G401.6 (cell line): Measurements from ENCODE around the gene TEX261.
"Not testable (repeated sequence)": the region's sequence is repeated elsewhere in the genome, so short reads cannot be mapped to it uniquely, and the experiment has no call there.

ENCODE experiments used
- FAIRE-seq: peaks from 2 replicates; lab custom pipeline; 2012; peaks lifted over from hg19 to GRCh38; lab: Jason Lieb, UNC

TEX261 gene

DNA sequence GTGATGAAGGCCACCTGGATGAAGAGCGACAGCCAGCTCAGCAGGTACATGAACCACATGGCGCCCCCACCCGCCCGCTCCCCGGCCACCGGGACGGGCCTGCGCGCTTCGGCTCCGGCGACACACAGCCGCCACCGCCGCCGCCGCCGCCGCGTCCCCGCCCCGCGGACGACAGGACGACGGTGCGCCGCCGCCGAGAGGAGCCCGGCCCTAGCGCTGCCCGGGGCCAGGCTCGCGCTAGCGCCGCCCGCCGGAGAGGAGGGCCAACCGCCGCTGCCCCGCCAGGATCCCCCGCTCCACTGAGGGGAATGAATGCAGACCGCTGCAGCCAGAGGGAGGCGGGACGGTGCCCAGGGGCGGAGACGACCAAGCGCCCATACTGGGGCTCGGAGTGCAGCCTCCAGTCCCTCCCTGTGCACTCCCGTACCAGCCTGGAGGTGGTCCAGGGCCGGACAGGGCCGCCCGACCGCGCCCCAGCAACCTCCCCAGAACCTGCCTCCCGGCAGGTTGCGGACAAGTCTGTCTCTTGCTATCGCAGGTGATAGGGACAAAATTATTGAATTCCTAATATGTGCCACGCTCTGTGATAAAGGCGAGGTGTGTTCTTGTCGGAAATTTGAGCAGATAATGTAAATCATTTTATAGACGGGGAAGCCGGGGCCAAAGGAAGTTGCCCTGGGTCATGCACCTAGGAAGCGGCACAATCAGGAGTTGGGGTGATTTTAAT, at the start of gene TEX261:
Gene TEX261, minus strand, starts transcription at position 175 of the 727 bp plus-strand sequence. Its CDS starts 116 bp downstream, at position 59.
- FAIRE-seq: no peak

DNA sequence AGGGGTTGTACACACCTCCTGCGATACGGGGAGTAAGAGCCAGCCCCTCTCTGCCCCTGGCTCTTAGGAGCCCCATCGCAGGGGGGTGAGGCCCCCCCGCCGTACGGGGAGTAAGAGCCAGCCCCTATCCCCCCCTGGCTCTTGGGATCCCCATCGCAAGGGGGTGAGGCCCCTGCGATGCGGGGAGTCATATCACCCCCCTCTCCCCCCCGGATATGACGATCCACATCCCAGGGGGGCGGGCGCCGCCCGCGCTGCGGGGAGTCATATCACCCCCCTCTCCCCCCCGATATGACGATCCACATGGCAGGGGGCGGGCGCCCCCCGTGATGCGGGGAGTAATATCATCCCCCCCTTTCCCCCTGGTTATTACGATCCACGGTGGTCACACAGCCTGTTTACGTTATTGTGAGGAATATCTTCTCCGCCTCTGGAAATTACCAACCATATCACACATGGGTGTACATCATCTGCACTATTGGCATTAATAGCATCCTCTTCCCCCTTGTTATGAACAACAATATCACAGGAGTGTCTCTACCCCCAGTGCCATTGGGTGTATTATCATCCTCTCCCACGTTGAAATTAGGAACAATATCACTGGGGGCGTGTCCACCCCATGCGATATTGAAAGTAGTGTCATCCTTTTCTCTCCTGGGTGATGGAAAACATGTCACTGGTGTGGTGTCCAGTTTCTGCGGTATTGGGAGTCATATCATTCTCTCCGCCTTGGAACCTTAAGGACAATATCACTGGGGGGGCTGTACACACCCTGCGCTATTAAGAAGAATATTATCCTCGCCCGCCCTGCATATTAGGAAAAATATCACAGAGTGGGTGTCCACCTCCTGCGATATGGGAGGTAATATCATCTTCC, 49.1 kb upstream of the TEX261 start:
- no peak for FAIRE-seq

GRCh38 chr2:71042287-71042686, 47.6 kb upstream of the TEX261 start:
- FAIRE-seq: peak; percentile 88

- FAIRE-seq: not testable (repeated sequence)
Measured at GRCh38 chr2:71036296-71036695, 41.6 kb upstream of the TEX261 start.

- not testable (repeated sequence) for FAIRE-seq
Measured at GRCh38 chr2:71023553-71024243, 29.0 kb upstream of the TEX261 start.

DNA sequence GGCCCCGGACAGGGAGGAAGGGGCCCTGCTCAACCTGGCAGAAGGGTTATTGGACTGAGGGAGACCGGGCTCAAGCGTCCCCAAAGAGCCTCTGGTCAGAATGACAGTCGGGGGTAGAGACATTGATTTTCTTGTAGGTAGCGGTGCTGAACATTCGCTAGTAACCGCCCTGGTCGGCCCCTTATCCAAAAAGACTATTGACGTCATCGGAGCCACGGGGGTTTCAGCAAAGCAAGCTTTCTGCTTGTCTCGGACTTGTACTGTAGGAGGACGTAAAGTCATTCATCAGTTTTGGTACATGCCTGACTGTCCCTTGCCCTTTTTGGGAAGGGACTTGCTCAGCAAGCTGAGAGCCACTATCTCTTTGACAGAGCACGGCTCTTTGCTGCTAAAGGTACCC, 26.7 kb upstream of the TEX261 start:
- not testable (repeated sequence) for FAIRE-seq

DNA sequence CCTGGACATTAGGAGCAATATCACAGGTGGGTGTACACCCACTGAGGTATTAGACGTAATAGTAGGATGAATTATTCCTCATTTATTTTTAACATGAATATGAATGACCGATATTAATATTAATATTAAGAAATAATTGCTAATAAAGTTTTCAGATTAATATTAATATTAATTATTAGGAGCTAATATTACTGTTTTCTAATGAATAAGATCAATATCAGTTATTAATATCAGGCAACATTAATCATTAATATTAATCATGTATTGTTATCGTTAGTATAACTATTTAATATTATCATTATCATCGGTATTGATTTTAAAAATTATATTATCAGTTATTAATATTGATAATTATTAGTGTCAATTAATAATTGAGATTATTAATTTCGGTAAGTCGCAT, 25.3 kb upstream of the TEX261 start:
- not testable (repeated sequence) for FAIRE-seq

DNA sequence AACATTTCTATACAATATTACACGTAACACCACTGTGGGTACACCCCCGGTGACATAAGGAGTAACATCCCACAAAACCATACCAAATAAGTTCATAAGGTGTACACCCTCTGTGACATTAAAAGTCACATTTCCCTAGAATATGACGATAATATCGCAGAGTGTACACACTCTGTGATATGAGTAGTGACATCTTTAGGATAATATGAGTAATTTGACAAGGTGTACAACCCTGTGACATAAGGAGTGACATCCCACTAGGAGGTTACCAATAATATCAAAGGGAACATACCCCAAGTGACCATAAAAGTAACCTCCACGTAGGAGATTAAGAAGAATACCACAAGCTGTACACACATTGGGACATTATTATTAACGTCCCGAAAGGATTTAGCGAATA, 24.0 kb upstream of the TEX261 start:
- FAIRE-seq: no peak

- not testable (repeated sequence) for FAIRE-seq
Measured at GRCh38 chr2:71011786-71012185, 17.1 kb upstream of the TEX261 start.

DNA sequence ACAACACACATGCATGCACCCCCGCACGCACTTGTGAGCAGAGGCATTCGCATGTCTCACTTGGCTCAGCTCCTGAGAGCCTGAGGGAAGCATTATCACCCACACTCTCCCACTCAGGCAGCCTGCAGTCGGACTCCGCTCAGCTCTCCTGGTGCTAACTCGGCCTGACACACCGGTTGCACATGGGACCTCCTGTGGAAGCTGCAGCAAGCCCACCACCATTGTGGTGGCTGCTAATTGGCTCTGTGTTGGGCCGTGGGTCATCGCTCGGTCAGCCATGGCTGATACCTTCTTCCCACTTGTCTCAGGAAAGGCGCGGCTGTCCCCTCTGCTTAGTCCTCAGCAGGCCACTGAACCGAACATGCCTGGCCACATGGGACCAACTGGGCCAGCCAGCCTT, 13.7 kb upstream of the TEX261 start:
- FAIRE-seq: no peak

DNA sequence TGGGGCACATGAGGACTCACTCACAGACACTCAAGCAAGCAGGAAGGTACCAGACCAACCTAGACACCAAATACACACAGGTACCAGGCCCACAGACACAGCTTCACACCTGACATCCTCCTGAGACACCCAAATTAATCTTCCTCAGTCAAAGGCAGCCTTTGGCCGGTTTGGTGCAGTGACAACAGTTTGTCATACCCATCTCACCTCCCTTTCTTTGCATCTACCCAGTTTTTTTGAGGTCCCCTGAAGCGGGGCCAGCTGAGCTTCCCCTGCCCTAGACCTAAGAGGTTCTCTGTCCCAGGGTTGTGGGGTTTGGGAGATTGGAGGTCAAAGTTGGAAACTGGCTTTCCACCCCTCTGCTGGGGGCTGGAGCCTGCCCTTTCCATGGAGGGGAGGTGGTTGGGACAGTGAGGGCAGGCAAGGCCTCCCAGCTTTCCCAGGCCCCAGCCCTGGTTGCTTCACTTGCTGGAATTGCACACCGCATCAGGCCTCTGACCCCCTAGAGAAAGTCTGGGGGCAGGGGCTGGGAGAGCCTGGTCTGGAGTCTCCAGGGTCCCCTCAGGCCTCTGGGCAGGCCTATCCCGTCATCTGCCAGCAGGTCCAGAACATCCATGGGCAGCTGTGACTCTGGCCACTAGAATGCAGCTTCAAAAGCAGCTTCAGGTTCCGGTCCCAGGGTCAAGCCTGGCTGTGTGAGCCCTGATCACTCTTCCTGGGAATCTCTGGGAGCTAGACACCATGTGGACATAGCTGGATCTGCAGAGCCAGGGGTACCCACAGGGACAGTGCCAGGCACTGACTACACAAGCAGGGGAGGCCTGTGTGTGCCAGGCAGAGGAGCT, 12.5 kb upstream of the TEX261 start:
- FAIRE-seq: no peak

DNA sequence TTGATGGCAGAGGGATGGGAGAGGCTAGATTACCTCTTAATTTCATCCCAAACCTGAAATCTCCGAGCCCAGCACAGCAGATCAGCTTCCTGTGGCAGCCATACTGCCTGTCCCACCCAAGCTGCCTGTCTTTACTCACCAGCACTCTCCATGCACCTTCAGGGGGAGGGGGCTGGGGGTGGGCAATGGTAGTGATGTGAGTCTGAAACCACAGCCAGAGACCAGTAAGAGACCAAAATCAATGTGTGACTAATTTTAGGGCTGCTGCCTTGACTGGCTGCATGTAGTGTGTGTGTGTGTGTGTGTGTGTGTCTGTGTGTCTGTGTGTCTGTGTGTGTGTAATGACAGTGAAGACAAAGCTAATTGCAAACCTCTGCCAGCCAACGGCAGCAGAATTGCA, 11.7 kb upstream of the TEX261 start:
- no peak for FAIRE-seq

DNA sequence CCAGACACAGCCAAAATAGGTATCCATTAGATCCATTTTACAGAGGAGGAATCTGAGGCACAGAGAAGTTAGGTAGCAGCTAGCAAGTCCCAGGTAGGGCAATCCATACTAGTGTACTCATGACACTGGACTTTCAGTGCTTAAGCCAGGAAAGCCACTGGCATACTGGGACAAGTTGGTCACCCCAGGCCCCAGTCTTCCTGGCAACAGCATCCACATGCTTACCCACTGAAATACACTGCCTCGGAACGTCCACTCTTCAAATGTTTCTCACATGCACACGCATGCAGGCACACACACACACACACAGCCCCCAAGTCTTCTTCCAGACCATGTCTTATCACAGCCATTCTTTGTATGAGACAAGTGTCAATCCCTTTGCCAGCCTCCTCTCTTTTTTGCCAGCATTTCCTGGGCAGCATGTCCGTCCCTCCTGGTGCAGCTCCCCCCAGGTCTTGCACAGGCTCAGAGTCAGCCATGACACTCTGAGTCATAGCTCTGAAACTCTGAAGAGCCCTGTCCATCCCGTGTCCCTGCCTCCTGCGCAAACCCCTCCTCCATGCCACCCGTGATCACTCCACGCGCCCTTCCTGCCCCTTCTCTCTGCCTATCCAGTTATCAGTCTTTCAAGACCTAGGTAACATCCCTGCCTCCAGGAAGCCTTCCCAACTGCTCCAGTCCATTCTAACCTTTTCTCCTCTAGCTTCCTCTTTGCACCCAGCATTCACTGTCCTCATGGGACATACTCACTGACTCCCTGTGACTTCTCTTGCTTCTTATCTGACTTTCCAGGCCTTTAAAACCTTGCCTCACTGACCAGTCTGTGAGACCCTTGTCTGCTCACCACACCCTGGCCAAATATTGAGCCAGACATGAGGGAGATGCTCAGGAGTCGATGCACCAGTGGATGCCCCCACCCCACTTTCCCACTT, 10.9 kb upstream of the TEX261 start:
- FAIRE-seq: no peak

GRCh38 chr2:71004857-71005256, 10.2 kb upstream of the TEX261 start:
- no peak for FAIRE-seq

DNA sequence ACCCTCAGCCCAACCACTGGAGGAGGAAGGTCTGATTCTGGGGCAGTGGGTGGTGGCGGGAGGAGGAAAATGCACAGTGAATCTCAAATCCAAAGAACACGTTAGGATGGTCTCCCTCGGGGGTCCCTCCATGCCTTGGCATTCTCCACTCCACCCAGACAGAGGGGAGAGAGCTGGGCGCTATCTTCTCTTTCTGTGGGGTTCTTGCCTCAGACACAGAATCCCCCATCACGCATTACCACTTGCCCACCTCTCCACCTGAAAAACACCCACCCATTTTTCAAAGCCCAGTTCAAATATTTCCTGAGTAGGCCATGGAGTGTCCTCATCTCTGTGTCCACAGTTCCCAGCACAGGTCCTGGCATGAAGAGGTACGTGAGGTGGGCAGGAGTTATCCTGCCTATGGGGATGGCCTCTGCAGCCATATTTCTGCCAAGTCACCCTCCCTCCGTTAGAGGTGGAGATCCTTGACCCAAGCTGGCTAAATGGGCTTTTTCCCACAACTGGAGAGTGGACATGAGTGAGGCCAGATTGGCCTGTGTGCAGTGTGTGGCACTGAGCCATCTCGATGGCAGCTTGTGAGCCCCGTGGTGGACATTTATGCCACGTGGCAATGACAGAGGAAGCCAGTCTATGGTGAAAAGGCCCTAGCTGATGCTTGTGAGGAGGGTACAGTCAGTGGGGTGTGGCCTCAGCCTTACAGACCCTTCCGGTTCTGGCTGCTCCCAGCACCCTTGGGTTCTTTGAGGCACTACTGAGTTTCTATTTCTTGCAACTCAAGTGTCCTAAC, 9.5 kb upstream of the TEX261 start:
- no peak for FAIRE-seq

DNA sequence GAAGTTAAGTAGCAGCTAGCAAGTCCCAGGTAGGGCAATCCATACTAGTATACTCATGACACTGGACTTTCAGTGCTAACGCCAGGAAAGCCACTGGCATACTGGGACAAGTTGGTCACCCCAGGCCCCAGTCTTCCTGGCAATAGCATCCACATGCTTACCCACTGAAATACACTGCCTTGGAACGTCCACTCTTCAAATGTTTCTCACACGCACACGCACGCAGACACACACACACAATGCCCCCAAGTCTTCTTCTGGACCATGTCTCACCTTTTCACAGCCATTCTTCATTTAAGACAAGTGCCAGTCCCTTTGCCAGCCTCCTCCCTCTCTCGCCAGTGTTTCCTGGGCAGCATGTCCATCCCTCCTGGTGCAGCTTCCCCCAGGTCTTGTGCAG, 8.7 kb upstream of the TEX261 start:
- FAIRE-seq: no peak

GRCh38 chr2:71001981-71002570, 7.4 kb upstream of the TEX261 start:
- FAIRE-seq: no peak

DNA sequence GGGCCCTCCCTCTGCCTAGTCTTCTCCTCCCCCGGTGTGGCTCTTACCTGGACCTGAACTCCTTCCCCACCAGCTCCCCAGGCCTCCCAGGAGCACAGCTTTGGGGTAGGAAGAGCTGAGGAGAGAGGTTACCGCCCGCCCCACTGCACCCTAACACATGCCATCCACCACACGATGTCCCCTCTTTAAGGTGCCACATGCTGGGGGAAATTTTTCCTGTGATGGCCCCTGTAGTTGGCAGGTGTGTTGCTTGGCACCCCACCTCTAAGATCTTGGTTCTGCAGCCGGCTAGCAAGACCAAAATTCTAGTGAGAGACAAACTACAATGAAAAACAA, 6.9 kb upstream of the TEX261 start:
- FAIRE-seq: no peak

- FAIRE-seq: no peak
Measured at GRCh38 chr2:71000780-71001591, 6.3 kb upstream of the TEX261 start.
